ENCODE measurements around the gene ALKBH2. TPM values are rescaled to one million over a fixed set of nuclear protein-coding genes. Genes with fewer than 3 reads are reported as not detected.
"Not testable (repeated sequence)": the region's sequence is repeated elsewhere in the genome, so short reads cannot be mapped to it uniquely, and the experiment has no call there.

The ALKBH2 gene
- polyA plus RNA-seq, 1 donor from 2014 or later: 44.0 TPM

GRCh38 chr12:109054520-109054919 lies 38.8 kb downstream of the ALKBH2 start:
- no peaks in the 10 kb centered on the region for H3K9me3 ChIP-seq (ENCODE audit: low read length)
- H3F3A ChIP-seq (ENCODE audit: insufficient read depth, low read length, poor library complexity, severe bottlenecking): no peaks in the 10 kb centered on the region

GRCh38 chr12:109054124-109054513 lies 39.2 kb downstream of the ALKBH2 start:
- not testable (repeated sequence) for H3K9me2 ChIP-seq (ENCODE audit: insufficient read depth, low read length); H3K9me3 ChIP-seq (ENCODE audit: low read length); H4K20me1 ChIP-seq (ENCODE audit: insufficient read depth); H3F3A ChIP-seq (ENCODE audit: insufficient read depth, low read length, poor library complexity, severe bottlenecking); H3K9ac ChIP-seq (ENCODE audit: low read length); H3K36me3 ChIP-seq (ENCODE audit: insufficient read depth, low read length); H3K27ac ChIP-seq (ENCODE audit: low read length); H3K27me3 ChIP-seq (ENCODE audit: insufficient read depth, low read depth, low read length); H3K4me2 ChIP-seq (ENCODE audit: low read length); H2AFZ ChIP-seq (ENCODE audit: low read depth, low read length)
- H3K4me3 ChIP-seq (ENCODE audit: low read length): peak overlapping the region; percentile 99
- peaks cover 22% of the 10 kb centered on the region for H3K79me2 ChIP-seq (replicated peaks; ENCODE audit: insufficient read depth, low read length)

More at GRCh38 chr12:109054520-109054919, 38.8 kb downstream of the ALKBH2 start:
- Histone ChIP-seq H2AFZ (ENCODE audit: low read depth, low read length) (no peak overlapping the region), H3K79me2 (replicated peaks; ENCODE audit: insufficient read depth, low read length) (peaks cover 22% of the 10 kb centered on the region), H3K9me2 (ENCODE audit: insufficient read depth, low read length) (no peaks in the 10 kb centered on the region), H3K27me3 (ENCODE audit: insufficient read depth, low read depth, low read length) (no peaks in the 10 kb centered on the region), H3K36me3 (ENCODE audit: insufficient read depth, low read length) (no peaks in the 10 kb centered on the region), H3K27ac (ENCODE audit: low read length) (no peak overlapping the region), H3K4me2 (ENCODE audit: low read length) (no peak overlapping the region), H3K4me3 (ENCODE audit: low read length) (no peak overlapping the region), H3K9ac (ENCODE audit: low read length) (no peak overlapping the region), H4K20me1 (ENCODE audit: insufficient read depth) (no peaks in the 10 kb centered on the region)
- TF ChIP-seq EZH2 (IDR thresholded peaks at IDR 0.05; ENCODE audit: borderline replicate concordance, insufficient read depth, low read length, poor library complexity, severe bottlenecking) (no peak), CTCF (IDR thresholded peaks at IDR 0.05; ENCODE audit: poor library complexity, severe bottlenecking) (no peak), REST (IDR thresholded peaks at IDR 0.05; ENCODE audit: borderline replicate concordance) (no peak), RAD21 (conservative IDR thresholded peaks at IDR 0.05) (no peak), POLR2AphosphoS5 (IDR thresholded peaks at IDR 0.05) (no peak), SMC3 (conservative IDR thresholded peaks at IDR 0.05; ENCODE audit: poor library complexity) (no peak), EP300 (conservative IDR thresholded peaks at IDR 0.05; ENCODE audit: poor library complexity, severe bottlenecking) (no peak), MXI1 (conservative IDR thresholded peaks at IDR 0.05; ENCODE audit: poor library complexity, severe bottlenecking) (no peak), TAF1 (IDR thresholded peaks at IDR 0.05; ENCODE audit: low read depth) (no peak)

Data from neural cell (in vitro differentiated cells).